H1 (cell line): Measurements from ENCODE around the gene KCNH5. TPM values are rescaled to one million over a fixed set of nuclear protein-coding genes. Genes with fewer than 3 reads are reported as not detected.
A peak's percentile ranks its signal among the peaks of the same experiment; 100 is the strongest.

ENCODE experiments used
- ATF2 ChIP-seq: IDR thresholded peaks from 2 replicates; pipeline ENCODE4 v1.6.1; 2012; ENCODE audit warnings: low read length, inconsistent platforms
- BACH1 ChIP-seq: IDR thresholded peaks from 2 replicates; pipeline ENCODE4 v1.6.1; 2012; ENCODE audit warnings: low read length, improper control_type of control experiment
- BCL11A ChIP-seq, 2 experiments: IDR thresholded peaks; one replicate each; pipeline ENCODE4 v1.6.1; 2011; ENCODE audit warnings: low read depth in 2 of 2, low read length in 2 of 2, mild to moderate bottlenecking in 2 of 2
- BRCA1 ChIP-seq: IDR thresholded peaks from 2 replicates; pipeline ENCODE4 v1.6.1; 2012; ENCODE audit warnings: low read depth, low read length, improper control_type of control experiment
- CEBPB ChIP-seq: IDR thresholded peaks from 2 replicates; pipeline ENCODE4 v1.6.1; 2012; ENCODE audit warnings: low read depth, low read length
- HDAC6 ChIP-seq: IDR thresholded peaks from one replicate; pipeline ENCODE4 v1.7.1; 2012; ENCODE audit warnings: low read depth, mild to moderate bottlenecking, inconsistent platforms, low read length, moderate library complexity
- KDM5A ChIP-seq: fragments of 200-600 bp; IDR thresholded peaks from 2 replicates; pipeline ENCODE4 v1.7.1; 2012; ENCODE audit warnings: mild to moderate bottlenecking, low read length, inconsistent platforms, mixed read lengths
- MAX ChIP-seq: IDR thresholded peaks from 2 replicates; pipeline ENCODE4 v1.6.1; 2012; ENCODE audit warnings: inconsistent platforms
- POU5F1 ChIP-seq: IDR thresholded peaks from 2 replicates; pipeline ENCODE4 v1.6.1; 2011; ENCODE audit warnings: low read depth, mild to moderate bottlenecking, low read length, moderate library complexity
- RXRA ChIP-seq: IDR thresholded peaks from 2 replicates; pipeline ENCODE4 v1.6.1; 2011; ENCODE audit warnings: low read depth, mild to moderate bottlenecking, low read length, moderate library complexity; ENCODE audit not compliant: insufficient read depth
- SP1 ChIP-seq: IDR thresholded peaks from 2 replicates; pipeline ENCODE4 v1.6.1; 2011; ENCODE audit warnings: low read depth, low read length
- TCF12 ChIP-seq: IDR thresholded peaks from 2 replicates; pipeline ENCODE4 v1.6.1; 2011; ENCODE audit warnings: low read depth, mild to moderate bottlenecking, low read length
- polyA plus RNA-seq, 7 experiments: library from polyadenylated mRNA; depleted of rRNA in 3 of 7; stranded (reverse) in 5 of 7; unstranded in 2 of 7; fragments of >200 nt in 5 of 7; fragments of 200-250 nt in 2 of 7; gene quantifications; 1 replicate in 5 of 7; 2 replicates in 1 of 7; 4 replicates in 1 of 7; pipeline versions ENCODE4 v1.2.1 to v1.2.3, GENCODE V29; 2011 to 2013; ENCODE audit warnings: missing spikeins in 2 of 7, mixed read lengths in 2 of 7
- total RNA-seq: library from RNA; stranded (reverse); fragmentation: NEBNext Ultra II Directional; extraction: Animal tissue kit (Norgen Biotek cat#: 25700); gene quantifications from 2 replicates; pipeline ENCODE4 v1.2.1, GENCODE V29; 2021

The KCNH5 gene
- total and polyA plus RNA-seq, 2 of the 8 experiments (the other 6 are each of a cell fraction or from before 2014, with no cell fraction given), result 0.24 to 0.50 TPM

- TF ChIP-seq CEBPB (no peak), POU5F1 (no peak), ATF2 (no peak), BRCA1 (no peak), BACH1 (no peak), MAX (0 out of 2 replicates have a peak, but pooled peaks have one; percentile 19), SP1 (peak; percentile 58), KDM5A (no peak), TCF12 (0 out of 2 replicates have a peak, but pooled peaks have one; percentile 39), BCL11A (IDR thresholded peaks at IDR 0.05; ENCODE audit: low read depth in 2 of 2, low read length in 2 of 2) (peak in 1 of 2 experiments; percentile 57), HDAC6 (no peak), RXRA (no peak)
- TF ChIP-seq, all 59 proteins: peak for 10
Measured at GRCh38 chr14:62696331-62696924, 348.8 kb downstream of the KCNH5 start (continued).
